Measurements from ENCODE around the gene FRS3.

DNA sequence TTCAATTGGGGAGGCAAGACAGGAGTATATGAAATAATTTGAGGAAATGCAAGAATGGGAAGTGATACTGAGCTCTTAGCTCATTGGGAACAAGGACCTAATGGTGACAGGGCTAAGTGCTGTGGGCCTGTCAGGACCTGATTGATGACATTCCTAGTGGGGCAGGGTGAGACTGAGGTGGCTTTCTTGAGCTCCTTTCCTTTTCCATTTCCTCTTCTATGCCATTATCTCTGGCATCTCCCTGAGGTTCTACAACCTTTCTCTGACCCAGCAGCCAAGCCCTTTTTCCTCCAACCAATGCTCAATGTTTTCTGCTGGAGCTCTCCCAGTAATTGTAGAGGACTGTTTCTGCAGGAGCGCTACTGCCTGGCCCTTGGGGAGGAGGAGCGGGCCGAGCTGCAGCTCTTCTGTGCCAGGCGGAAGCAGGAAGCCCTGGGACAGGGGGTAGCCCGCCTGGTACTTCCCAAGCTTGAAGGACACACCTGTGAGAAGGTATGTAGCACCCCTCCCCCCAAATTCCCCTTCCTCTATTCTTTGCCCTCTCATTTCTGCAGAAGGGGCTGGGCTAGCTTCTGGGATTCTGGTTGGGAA lies 5.0 kb upstream of the FRS3 start:
- TF ChIP-seq, protein P1, sequence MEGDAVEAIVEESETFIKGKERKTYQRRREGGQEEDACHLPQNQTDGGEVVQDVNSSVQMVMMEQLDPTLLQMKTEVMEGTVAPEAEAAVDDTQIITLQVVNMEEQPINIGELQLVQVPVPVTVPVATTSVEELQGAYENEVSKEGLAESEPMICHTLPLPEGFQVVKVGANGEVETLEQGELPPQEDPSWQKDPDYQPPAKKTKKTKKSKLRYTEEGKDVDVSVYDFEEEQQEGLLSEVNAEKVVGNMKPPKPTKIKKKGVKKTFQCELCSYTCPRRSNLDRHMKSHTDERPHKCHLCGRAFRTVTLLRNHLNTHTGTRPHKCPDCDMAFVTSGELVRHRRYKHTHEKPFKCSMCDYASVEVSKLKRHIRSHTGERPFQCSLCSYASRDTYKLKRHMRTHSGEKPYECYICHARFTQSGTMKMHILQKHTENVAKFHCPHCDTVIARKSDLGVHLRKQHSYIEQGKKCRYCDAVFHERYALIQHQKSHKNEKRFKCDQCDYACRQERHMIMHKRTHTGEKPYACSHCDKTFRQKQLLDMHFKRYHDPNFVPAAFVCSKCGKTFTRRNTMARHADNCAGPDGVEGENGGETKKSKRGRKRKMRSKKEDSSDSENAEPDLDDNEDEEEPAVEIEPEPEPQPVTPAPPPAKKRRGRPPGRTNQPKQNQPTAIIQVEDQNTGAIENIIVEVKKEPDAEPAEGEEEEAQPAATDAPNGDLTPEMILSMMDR (conservative IDR thresholded peaks at IDR 0.05; ENCODE audit: low read length), result no peak
- no peak for TF ChIP-seq EZH2phosphoT487 (IDR thresholded peaks at IDR 0.05; ENCODE audit: borderline replicate concordance)
